GM10266 (cell line): ENCODE data around the gene SLC14A1.

ENCODE experiments used
- DNase-seq: peaks from one replicate; pipeline ENCODE4 v3.0.0; 2012; ENCODE audit errors: extremely low spot score
- TF ChIP-seq, protein P1 (sequence below): IDR thresholded peaks from 2 replicates; pipeline ENCODE4 v1.5.1; 2012; ENCODE audit warnings: mild to moderate bottlenecking, low read depth; ENCODE audit not compliant: control insufficient read depth, insufficient read depth; ENCODE audit errors: missing control alignments

Gene SLC14A1

DNA sequence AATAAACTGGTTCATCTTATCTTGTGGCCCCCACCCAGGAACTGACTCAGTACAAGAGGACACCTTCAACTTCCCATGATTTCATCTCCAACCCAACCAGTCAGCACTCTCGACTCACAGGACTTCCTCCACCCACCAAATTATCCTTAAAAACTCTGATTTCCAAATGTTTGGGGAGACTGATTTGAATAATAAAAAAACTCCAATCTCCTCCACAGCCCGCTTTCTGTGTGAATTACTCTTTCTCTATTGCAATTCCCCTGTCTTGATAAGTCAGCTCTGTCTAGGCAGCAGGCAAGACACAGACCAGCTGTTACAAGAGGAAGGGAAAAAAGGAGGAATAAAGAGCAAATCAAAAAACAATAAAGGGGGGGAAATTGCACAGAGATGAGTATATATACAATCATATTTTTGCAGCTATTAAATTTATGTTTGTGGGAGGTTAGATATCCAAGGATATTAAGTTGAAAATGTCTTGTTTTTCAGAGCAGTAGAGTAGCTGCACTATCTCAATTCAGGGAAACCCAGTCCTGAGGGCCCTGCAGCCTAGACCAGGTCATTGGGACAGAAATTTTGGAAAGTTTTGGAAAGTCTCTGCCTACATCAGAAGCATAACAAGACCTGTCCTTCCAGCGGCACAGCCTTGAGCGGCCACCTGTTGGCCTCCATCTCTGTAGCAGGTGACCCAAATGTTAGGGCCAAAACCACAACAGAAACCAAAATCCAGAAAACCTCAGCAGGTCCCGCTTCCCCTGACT lies 68.7 kb downstream of the SLC14A1 start:
- TF ChIP-seq, protein P1, sequence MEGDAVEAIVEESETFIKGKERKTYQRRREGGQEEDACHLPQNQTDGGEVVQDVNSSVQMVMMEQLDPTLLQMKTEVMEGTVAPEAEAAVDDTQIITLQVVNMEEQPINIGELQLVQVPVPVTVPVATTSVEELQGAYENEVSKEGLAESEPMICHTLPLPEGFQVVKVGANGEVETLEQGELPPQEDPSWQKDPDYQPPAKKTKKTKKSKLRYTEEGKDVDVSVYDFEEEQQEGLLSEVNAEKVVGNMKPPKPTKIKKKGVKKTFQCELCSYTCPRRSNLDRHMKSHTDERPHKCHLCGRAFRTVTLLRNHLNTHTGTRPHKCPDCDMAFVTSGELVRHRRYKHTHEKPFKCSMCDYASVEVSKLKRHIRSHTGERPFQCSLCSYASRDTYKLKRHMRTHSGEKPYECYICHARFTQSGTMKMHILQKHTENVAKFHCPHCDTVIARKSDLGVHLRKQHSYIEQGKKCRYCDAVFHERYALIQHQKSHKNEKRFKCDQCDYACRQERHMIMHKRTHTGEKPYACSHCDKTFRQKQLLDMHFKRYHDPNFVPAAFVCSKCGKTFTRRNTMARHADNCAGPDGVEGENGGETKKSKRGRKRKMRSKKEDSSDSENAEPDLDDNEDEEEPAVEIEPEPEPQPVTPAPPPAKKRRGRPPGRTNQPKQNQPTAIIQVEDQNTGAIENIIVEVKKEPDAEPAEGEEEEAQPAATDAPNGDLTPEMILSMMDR, result no peak
- no peak for DNase-seq

DNA sequence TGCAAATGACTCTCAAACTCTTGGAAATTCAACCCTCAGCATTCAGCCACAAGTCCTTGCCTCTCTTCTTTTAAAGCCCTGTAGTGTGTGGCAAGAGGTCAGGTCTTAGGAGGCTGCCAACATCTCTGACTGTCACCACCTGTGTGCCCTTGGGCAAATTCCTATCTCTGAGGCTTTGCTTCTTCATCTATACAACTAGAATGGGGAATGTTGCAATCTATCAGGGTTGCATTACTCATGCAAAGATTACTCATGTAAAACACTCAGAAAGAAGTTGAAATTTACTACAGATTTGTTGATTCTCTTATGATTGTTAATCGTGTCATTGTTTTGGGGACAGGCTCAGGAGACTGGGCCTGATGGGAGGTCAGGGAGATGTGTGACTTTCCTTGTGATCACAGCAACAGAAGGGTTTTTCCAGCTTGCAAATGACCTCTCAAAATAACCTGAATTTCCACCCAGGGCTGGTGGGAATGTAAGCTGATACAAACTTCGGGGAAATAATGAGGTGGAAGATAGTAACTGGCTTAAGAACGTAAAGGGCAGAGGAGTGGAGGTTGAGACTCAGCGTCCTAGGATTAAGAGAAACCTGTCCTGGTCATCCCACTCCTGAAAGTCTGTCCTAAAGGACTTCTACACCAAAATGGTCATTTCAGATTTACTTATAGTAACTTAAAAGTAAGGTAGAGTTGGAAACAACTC lies 69.4 kb downstream of the SLC14A1 start:
- TF ChIP-seq, protein P1, result no peak
- DNase-seq, result no peak

DNA sequence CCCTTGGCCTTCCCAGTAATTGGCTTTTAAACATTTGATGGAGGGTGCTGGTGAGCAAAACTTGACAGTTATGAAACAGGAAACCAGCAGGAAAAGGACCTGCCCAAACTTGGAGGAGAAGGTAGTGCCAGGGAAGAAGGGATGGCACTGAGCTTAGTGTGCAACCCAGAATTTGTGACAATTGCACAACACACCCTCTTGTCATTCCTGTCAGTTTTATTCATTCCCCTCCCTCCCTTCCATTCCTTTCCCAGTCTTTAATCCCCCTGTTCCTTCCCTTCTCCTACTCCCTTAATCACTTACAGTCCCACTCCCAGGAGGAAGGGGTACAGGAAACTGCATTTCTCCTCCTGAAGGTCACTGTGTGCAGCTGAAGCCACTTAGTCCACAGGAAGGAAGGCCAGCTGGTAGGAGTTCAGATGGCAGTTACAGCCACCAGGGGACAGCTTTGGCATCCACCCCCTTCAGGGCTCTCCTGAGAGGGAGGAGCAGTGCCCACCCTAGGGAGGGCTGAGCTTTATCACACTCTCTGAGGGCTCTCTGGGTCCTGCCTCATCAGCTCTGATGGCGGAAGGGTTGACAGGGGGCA lies 77.5 kb downstream of the SLC14A1 start:
- TF ChIP-seq, protein P1, result no peak
- DNase-seq, result no peak
